Neural progenitor cell (in vitro differentiated cells): ENCODE results near the gene VTI1A.

Source experiments
- EZH2 ChIP-seq: fragments of 200-600 bp; sonication (generic); IDR thresholded peaks from 2 replicates; pipeline ENCODE4 v1.6.1; 2017; ENCODE audit warnings: antibody characterized with exemption, mild to moderate bottlenecking, moderate library complexity
- EZH2phosphoT487 ChIP-seq: fragments of 200-600 bp; sonication (generic); IDR thresholded peaks from 2 replicates; pipeline ENCODE4 v1.6.1; 2017; ENCODE audit warnings: antibody characterized with exemption
- TF ChIP-seq, protein P1 (sequence below): fragments of 200-600 bp; sonication (generic); IDR thresholded peaks from 2 replicates; pipeline ENCODE4 v1.5.1; 2017; ENCODE audit warnings: antibody characterized with exemption, mild to moderate bottlenecking

DNA sequence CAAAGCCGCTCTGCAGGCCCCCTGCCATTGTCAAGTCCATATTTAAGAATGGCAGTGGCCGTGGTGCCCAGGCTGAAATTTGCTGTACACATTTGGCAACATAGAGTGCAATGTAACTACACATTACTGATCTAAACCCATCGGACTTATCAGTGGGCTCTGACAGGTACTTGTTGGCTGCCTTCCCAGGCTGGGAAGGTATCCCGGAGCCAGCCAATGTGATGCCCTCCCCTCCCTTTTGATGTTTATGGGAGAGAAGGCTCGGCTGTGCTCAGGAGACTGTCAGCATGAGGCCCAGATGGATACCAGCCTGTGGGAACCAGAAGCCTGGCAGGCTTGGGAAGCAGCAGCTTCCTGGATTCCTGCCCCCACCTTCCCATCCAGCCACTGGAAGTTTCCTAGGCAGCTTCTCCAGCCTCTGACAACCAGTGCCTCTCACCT is 357.0 kb downstream of the VTI1A start:
- TF ChIP-seq, protein P1, sequence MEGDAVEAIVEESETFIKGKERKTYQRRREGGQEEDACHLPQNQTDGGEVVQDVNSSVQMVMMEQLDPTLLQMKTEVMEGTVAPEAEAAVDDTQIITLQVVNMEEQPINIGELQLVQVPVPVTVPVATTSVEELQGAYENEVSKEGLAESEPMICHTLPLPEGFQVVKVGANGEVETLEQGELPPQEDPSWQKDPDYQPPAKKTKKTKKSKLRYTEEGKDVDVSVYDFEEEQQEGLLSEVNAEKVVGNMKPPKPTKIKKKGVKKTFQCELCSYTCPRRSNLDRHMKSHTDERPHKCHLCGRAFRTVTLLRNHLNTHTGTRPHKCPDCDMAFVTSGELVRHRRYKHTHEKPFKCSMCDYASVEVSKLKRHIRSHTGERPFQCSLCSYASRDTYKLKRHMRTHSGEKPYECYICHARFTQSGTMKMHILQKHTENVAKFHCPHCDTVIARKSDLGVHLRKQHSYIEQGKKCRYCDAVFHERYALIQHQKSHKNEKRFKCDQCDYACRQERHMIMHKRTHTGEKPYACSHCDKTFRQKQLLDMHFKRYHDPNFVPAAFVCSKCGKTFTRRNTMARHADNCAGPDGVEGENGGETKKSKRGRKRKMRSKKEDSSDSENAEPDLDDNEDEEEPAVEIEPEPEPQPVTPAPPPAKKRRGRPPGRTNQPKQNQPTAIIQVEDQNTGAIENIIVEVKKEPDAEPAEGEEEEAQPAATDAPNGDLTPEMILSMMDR: no peak
- TF ChIP-seq EZH2 (no peak), EZH2phosphoT487 (no peak)
